H9 (cell line): ENCODE measurements around the gene FNDC1. TPM values are rescaled to one million over a fixed set of nuclear protein-coding genes. Genes with fewer than 3 reads are reported as not detected.
A peak's percentile ranks its signal among the peaks of the same experiment; 100 is the strongest.

Experiments
- DNase-seq: peaks from one replicate; pipeline ENCODE4 v3.0.0-alpha.2; 2017
- H2AFZ ChIP-seq: one replicate; pipeline ENCODE4 v1.6.1; 2013; ENCODE audit warnings: mild to moderate bottlenecking, low read length, control low read depth, moderate library complexity
- H2AK5ac ChIP-seq: 2 replicates; pipeline ENCODE4 v1.6.1; 2013; ENCODE audit warnings: low read length, control low read depth, mixed read lengths; ENCODE audit not compliant: insufficient read length
- H2BK120ac ChIP-seq: one replicate; pipeline ENCODE4 v1.6.1; 2013; ENCODE audit warnings: low read depth, mild to moderate bottlenecking, low read length, control low read depth, inconsistent platforms; ENCODE audit not compliant: poor library complexity, severe bottlenecking
- H2BK12ac ChIP-seq: 2 replicates; pipeline ENCODE4 v1.6.1; 2013; ENCODE audit warnings: low read length, control low read depth, mixed read lengths, low read depth; ENCODE audit not compliant: insufficient read length
- H2BK15ac ChIP-seq: 2 replicates; pipeline ENCODE4 v1.6.1; 2013; ENCODE audit warnings: low read depth, low read length, control low read depth
- H2BK20ac ChIP-seq: one replicate; pipeline ENCODE4 v1.6.1; 2013; ENCODE audit warnings: low read depth, mild to moderate bottlenecking, low read length, control low read depth, inconsistent platforms; ENCODE audit not compliant: poor library complexity, severe bottlenecking
- H2BK5ac ChIP-seq: 2 replicates; pipeline ENCODE4 v1.6.1; 2013; ENCODE audit warnings: low read length, control low read depth, mixed read lengths; ENCODE audit not compliant: insufficient read length
- H3K14ac ChIP-seq: 2 replicates; pipeline ENCODE4 v1.6.1; 2013; ENCODE audit warnings: low read length, control low read depth; ENCODE audit not compliant: insufficient read depth
- H3K18ac ChIP-seq: 2 replicates; pipeline ENCODE4 v1.6.1; 2013; ENCODE audit warnings: low read depth, mild to moderate bottlenecking, mixed read lengths, low read length, control low read depth; ENCODE audit not compliant: insufficient read length
- H3K23ac ChIP-seq: 2 replicates; pipeline ENCODE4 v1.6.1; 2013; ENCODE audit warnings: low read length, control low read depth, mixed read lengths, low read depth; ENCODE audit not compliant: insufficient read length
- H3K23me2 ChIP-seq: 2 replicates; pipeline ENCODE4 v1.6.1; 2013; ENCODE audit warnings: low read depth, mild to moderate bottlenecking, mixed read lengths, low read length, control low read depth; ENCODE audit not compliant: insufficient read length, poor library complexity, severe bottlenecking
- H3K27ac ChIP-seq: 2 replicates; pipeline ENCODE4 v1.5.1; 2013; ENCODE audit warnings: low read length, control low read depth, mixed read lengths, low read depth; ENCODE audit not compliant: insufficient read length
- H3K27me3 ChIP-seq: 2 replicates; pipeline ENCODE4 v1.6.1; 2013; ENCODE audit warnings: low read length, control low read depth, inconsistent platforms; ENCODE audit not compliant: insufficient read depth
- H3K4ac ChIP-seq: 2 replicates; pipeline ENCODE4 v1.6.1; 2013; ENCODE audit warnings: low read depth, mild to moderate bottlenecking, control low read depth, inconsistent platforms, low read length, moderate library complexity
- H3K4me1 ChIP-seq: 2 replicates; pipeline ENCODE4 v1.6.1; 2013; ENCODE audit warnings: low read length, control low read depth, inconsistent platforms; ENCODE audit not compliant: insufficient read depth
- H3K4me2 ChIP-seq: 2 replicates; pipeline ENCODE4 v1.6.1; 2013; ENCODE audit warnings: low read length, control low read depth, mixed read lengths; ENCODE audit not compliant: insufficient read length, insufficient read depth
- H3K56ac ChIP-seq: 2 replicates; pipeline ENCODE4 v1.6.1; 2013; ENCODE audit warnings: low read depth, mild to moderate bottlenecking, mixed read lengths, low read length, control low read depth; ENCODE audit not compliant: insufficient read length
- H3K79me1 ChIP-seq: 2 replicates; pipeline ENCODE4 v1.6.1; 2013; ENCODE audit warnings: low read depth, mild to moderate bottlenecking, moderate library complexity, low read length, control low read depth, inconsistent platforms; ENCODE audit not compliant: insufficient read depth, poor library complexity, severe bottlenecking
- H3K79me2 ChIP-seq: 2 replicates; pipeline ENCODE4 v1.6.1; 2013; ENCODE audit warnings: low read length, control low read depth, inconsistent platforms; ENCODE audit not compliant: insufficient read depth
- H3K9ac ChIP-seq: 2 replicates; pipeline ENCODE4 v1.6.1; 2013; ENCODE audit warnings: low read length, control low read depth, mixed read lengths; ENCODE audit not compliant: insufficient read length; ENCODE audit errors: extremely low read depth
- H3K9me3 ChIP-seq: one replicate; pipeline ENCODE4 v1.6.1; 2013; ENCODE audit warnings: low read depth, low read length, inconsistent platforms; ENCODE audit not compliant: control insufficient read depth
- H3T11ph ChIP-seq: one replicate; pipeline ENCODE4 v1.6.1; 2013; ENCODE audit warnings: mild to moderate bottlenecking, low read length, control low read depth, inconsistent platforms
- H4K20me1 ChIP-seq: one replicate; pipeline ENCODE4 v1.6.1; 2013; ENCODE audit not compliant: control insufficient read depth, insufficient read length, insufficient read depth
- H4K5ac ChIP-seq: 2 replicates; pipeline ENCODE4 v1.6.1; 2013; ENCODE audit warnings: low read depth, mild to moderate bottlenecking, mixed read lengths, low read length, control low read depth; ENCODE audit not compliant: insufficient read length
- H4K8ac ChIP-seq: replicated peaks from 2 replicates; pipeline ENCODE4 v1.6.1; 2013; ENCODE audit warnings: low read length, control low read depth, mixed read lengths, low read depth; ENCODE audit not compliant: insufficient read length
- H4K91ac ChIP-seq: 2 replicates; pipeline ENCODE4 v1.6.1; 2013; ENCODE audit warnings: low read depth, mild to moderate bottlenecking, moderate library complexity, mixed read lengths, low read length, control low read depth; ENCODE audit not compliant: insufficient read length
- H3K27ac Mint-ChIP-seq, 3 experiments: 2 replicates in 2 of 3; 3 replicates in 1 of 3; pipeline ENCODE4 v1.8.0; 2020 to 2021; ENCODE audit warnings: mixed read lengths in 3 of 3, mild to moderate bottlenecking in 1 of 3, moderate library complexity in 1 of 3
- H3K27me3 Mint-ChIP-seq: 2 replicates; pipeline ENCODE4 v1.8.0; 2021; ENCODE audit warnings: low read depth, mild to moderate bottlenecking, moderate library complexity, mixed read lengths
- H3K36me3 Mint-ChIP-seq, 3 experiments: 2 replicates in 2 of 3; 3 replicates in 1 of 3; pipeline ENCODE4 v1.8.0; 2020 to 2021; ENCODE audit warnings: low read depth in 3 of 3, mixed read lengths in 3 of 3; ENCODE audit not compliant: insufficient read depth in 1 of 3
- H3K4me1 Mint-ChIP-seq, 2 experiments: 2 replicates each; pipeline ENCODE4 v1.8.0; 2020; ENCODE audit warnings: mixed read lengths in 2 of 2
- H3K4me3 Mint-ChIP-seq, 2 experiments: 2 replicates in 1 of 2; 3 replicates in 1 of 2; pipeline ENCODE4 v1.8.0; 2020 to 2021; ENCODE audit warnings: mild to moderate bottlenecking in 2 of 2, mixed read lengths in 2 of 2, moderate library complexity in 1 of 2
- H3K9me3 Mint-ChIP-seq, 2 experiments: 2 replicates in 1 of 2; 3 replicates in 1 of 2; pipeline ENCODE4 v1.8.0; 2020; ENCODE audit warnings: mild to moderate bottlenecking in 2 of 2, mixed read lengths in 2 of 2, moderate library complexity in 1 of 2
- WGBS: extraction: QIAGEN DNeasy Blood & Tissue Kit; methylation state at CpG from one replicate; pipeline ENCODE4 v1.1.7; 2013; ENCODE audit warnings: missing lambda C conversion rate, low lambda C conversion rate, mixed read lengths; ENCODE audit not compliant: insufficient read length; ENCODE audit errors: extremely low coverage; 5-methylcytosine and 5-hydroxymethylcytosine counted together
- total RNA-seq: library from RNA; stranded (reverse); gene quantifications from 2 replicates; pipeline ENCODE4 v1.2.1, GENCODE V29; 2021
- TF ChIP-seq, protein P1 (sequence below): fragments of 200-600 bp; sonication (generic); conservative IDR thresholded peaks from 3 replicates; pipeline ENCODE4 v1.8.0; 2021; ENCODE audit warnings: antibody characterized with exemption, mild to moderate bottlenecking

The FNDC1 gene
- total RNA-seq, 1 experiment from 2014 or later: 0.24 TPM

DNA sequence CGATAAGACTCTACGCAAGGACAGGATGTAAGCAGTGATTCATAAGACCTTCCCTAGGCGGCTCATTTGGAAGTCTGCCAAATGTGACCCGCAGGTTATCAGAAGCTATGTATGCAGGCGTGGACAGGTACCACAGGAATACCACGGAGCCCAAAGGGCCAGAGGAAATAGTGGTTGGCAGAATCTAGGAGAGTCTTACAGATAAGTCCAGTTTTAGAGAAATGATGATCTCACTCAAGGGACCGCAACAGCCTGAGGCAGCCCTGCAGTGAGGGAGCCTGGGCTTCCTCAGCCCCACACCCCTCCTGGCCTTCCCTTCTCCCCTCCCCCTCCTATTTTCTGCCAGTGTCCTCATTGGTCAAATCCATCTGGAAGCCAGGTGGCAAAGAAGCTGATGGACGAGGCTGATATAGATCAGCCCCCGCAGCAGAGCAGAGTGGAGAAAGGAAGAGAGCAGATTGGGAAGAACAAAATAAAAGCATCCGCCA lies 110.6 kb downstream of the FNDC1 start:
- no peak overlapping the region for H4K5ac ChIP-seq
- Mint-ChIP-seq H3K9me3 (peaks cover 9 to 42% of the 10 kb centered on the region in 2 experiments; a peak in 4 of 5 replicates), H3K27me3 (peaks cover 4% of the 10 kb centered on the region), H3K27ac (no peak overlapping the region), H3K4me3 (no peak overlapping the region), H3K36me3 (no peaks in the 10 kb centered on the region; a peak in 1 of 7 replicates), H3K4me1 (peaks cover 11 to 15% of the 10 kb centered on the region in 2 experiments)
- H2BK20ac ChIP-seq: no peak overlapping the region
- WGBS: no CpG with 5 or more reads among the region's 10 CpGs
- H3K79me1 ChIP-seq: no peaks in the 10 kb centered on the region
- no peak overlapping the region for H3K9ac ChIP-seq
- DNase-seq: peak; percentile 43
- H2BK15ac ChIP-seq: no peak overlapping the region
- no peaks in the 10 kb centered on the region for H3K9me3 ChIP-seq
- no peaks in the 10 kb centered on the region for H4K20me1 ChIP-seq
- TF ChIP-seq, protein P1, sequence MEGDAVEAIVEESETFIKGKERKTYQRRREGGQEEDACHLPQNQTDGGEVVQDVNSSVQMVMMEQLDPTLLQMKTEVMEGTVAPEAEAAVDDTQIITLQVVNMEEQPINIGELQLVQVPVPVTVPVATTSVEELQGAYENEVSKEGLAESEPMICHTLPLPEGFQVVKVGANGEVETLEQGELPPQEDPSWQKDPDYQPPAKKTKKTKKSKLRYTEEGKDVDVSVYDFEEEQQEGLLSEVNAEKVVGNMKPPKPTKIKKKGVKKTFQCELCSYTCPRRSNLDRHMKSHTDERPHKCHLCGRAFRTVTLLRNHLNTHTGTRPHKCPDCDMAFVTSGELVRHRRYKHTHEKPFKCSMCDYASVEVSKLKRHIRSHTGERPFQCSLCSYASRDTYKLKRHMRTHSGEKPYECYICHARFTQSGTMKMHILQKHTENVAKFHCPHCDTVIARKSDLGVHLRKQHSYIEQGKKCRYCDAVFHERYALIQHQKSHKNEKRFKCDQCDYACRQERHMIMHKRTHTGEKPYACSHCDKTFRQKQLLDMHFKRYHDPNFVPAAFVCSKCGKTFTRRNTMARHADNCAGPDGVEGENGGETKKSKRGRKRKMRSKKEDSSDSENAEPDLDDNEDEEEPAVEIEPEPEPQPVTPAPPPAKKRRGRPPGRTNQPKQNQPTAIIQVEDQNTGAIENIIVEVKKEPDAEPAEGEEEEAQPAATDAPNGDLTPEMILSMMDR: no peak
- no peak overlapping the region for H3K27ac ChIP-seq
- H3K79me2 ChIP-seq: no peaks in the 10 kb centered on the region
- H3T11ph ChIP-seq: no peak overlapping the region
- no peaks in the 10 kb centered on the region; the same call in 1 of the 2 replicates for H3K4me1 ChIP-seq
- H2AK5ac ChIP-seq: no peak overlapping the region
- no peak overlapping the region for H2BK12ac ChIP-seq
- no peaks in the 10 kb centered on the region for H3K27me3 ChIP-seq
- no peak overlapping the region for H3K18ac ChIP-seq
- H3K4ac ChIP-seq: no peak overlapping the region
- no peak overlapping the region for H3K23ac ChIP-seq
- no peak overlapping the region for H2BK120ac ChIP-seq
- H4K8ac ChIP-seq: no peak overlapping the region
- no peak overlapping the region for H3K14ac ChIP-seq
- H3K56ac ChIP-seq: no peak overlapping the region
- H2BK5ac ChIP-seq: no peak overlapping the region
- no peak overlapping the region for H2AFZ ChIP-seq
- H3K4me2 ChIP-seq: no peak overlapping the region
- no peaks in the 10 kb centered on the region for H3K23me2 ChIP-seq
- H4K91ac ChIP-seq: no peak overlapping the region
